Neuronal stem cell (in vitro differentiated cells): ENCODE results near the gene NKAIN1.

Experiments
- DNase-seq: peaks from one replicate; pipeline ENCODE4 v3.0.0-alpha.2; 2013; ENCODE audit warnings: low spot score
- H2AFZ ChIP-seq: one replicate; pipeline ENCODE4 v1.6.1; 2013; ENCODE audit warnings: mild to moderate bottlenecking, low read length, inconsistent platforms
- H2AK5ac ChIP-seq: 2 replicates; pipeline ENCODE4 v1.6.1; 2013; ENCODE audit warnings: low read depth, mild to moderate bottlenecking, inconsistent platforms, low read length, moderate library complexity, mixed read lengths
- H2BK120ac ChIP-seq: 2 replicates; pipeline ENCODE4 v1.6.1; 2013; ENCODE audit warnings: low read depth, mild to moderate bottlenecking, inconsistent platforms, low read length, moderate library complexity, mixed read lengths
- H2BK12ac ChIP-seq: one replicate; pipeline ENCODE4 v1.6.1; 2013; ENCODE audit warnings: low read length, inconsistent platforms
- H2BK15ac ChIP-seq: 2 replicates; pipeline ENCODE4 v1.6.1; 2013; ENCODE audit warnings: mild to moderate bottlenecking, low read length, inconsistent platforms, mixed read lengths
- H2BK5ac ChIP-seq: one replicate; pipeline ENCODE4 v1.6.1; 2013; ENCODE audit warnings: inconsistent platforms, mild to moderate bottlenecking, low read length, moderate library complexity
- H3K14ac ChIP-seq: one replicate; pipeline ENCODE4 v1.6.1; 2013; ENCODE audit warnings: low read length, inconsistent platforms
- H3K18ac ChIP-seq: 2 replicates; pipeline ENCODE4 v1.6.1; 2013; ENCODE audit warnings: low read length, inconsistent platforms
- H3K23ac ChIP-seq: 2 replicates; pipeline ENCODE4 v1.6.1; 2013; ENCODE audit warnings: low read depth, mild to moderate bottlenecking, mixed read lengths, low read length, inconsistent platforms; ENCODE audit not compliant: poor library complexity
- H3K27ac ChIP-seq: replicated peaks from 3 replicates; pipeline ENCODE4 v1.5.1; 2013; ENCODE audit warnings: low read length, inconsistent platforms
- H3K27me3 ChIP-seq, 3 experiments: 2 replicates each; pipeline ENCODE4 v1.6.1; 2013; ENCODE audit warnings: low read length in 3 of 3, mild to moderate bottlenecking in 2 of 3, inconsistent platforms in 1 of 3, low read depth in 1 of 3, mixed read lengths in 1 of 3, moderate library complexity in 1 of 3; ENCODE audit not compliant: control insufficient read depth in 3 of 3, insufficient read depth in 3 of 3
- H3K36me3 ChIP-seq, 2 donors: replicated peaks in 1 of 2; 2 replicates each; pipeline ENCODE4 v1.6.1; 2013; ENCODE audit warnings: low read length in 2 of 2; ENCODE audit not compliant: control insufficient read depth in 2 of 2, insufficient read depth in 2 of 2
- H3K4ac ChIP-seq: 2 replicates; pipeline ENCODE4 v1.6.1; 2013; ENCODE audit warnings: inconsistent platforms, mild to moderate bottlenecking, low read length, moderate library complexity
- H3K4me1 ChIP-seq, 2 donors: 1 replicate in 1 of 2; 2 replicates in 1 of 2; pipeline ENCODE4 v1.6.1; 2013; ENCODE audit warnings: low read length in 2 of 2, low read depth in 1 of 2; ENCODE audit not compliant: control insufficient read depth in 2 of 2, insufficient read depth in 1 of 2
- H3K4me2 ChIP-seq: one replicate; pipeline ENCODE4 v1.6.1; 2013; ENCODE audit warnings: mild to moderate bottlenecking, low read length, inconsistent platforms; ENCODE audit not compliant: insufficient read depth, poor library complexity, severe bottlenecking
- H3K4me3 ChIP-seq, 2 donors: 2 replicates each; pipeline ENCODE4 v1.5.1; 2013; ENCODE audit warnings: low read length in 2 of 2, mild to moderate bottlenecking in 2 of 2, inconsistent platforms in 1 of 2, moderate library complexity in 1 of 2
- H3K79me1 ChIP-seq: one replicate; pipeline ENCODE4 v1.6.1; 2013; ENCODE audit warnings: low read depth, mild to moderate bottlenecking, inconsistent platforms, low read length, moderate library complexity
- H3K9ac ChIP-seq: one replicate; pipeline ENCODE4 v1.6.1; 2013; ENCODE audit warnings: mild to moderate bottlenecking, low read depth, low read length, inconsistent platforms; ENCODE audit not compliant: poor library complexity
- H3K9me3 ChIP-seq, 2 donors: replicated peaks in 1 of 2; 2 replicates each; pipeline versions ENCODE3 to v1.6.1; 2013; ENCODE audit warnings: low read length in 2 of 2, mild to moderate bottlenecking in 2 of 2, inconsistent platforms in 1 of 2, low read depth in 1 of 2, mixed read lengths in 1 of 2, moderate library complexity in 1 of 2; ENCODE audit not compliant: control insufficient read depth in 2 of 2, insufficient read depth in 1 of 2
- H4K8ac ChIP-seq: one replicate; pipeline ENCODE4 v1.6.1; 2013; ENCODE audit warnings: low read depth, mild to moderate bottlenecking, inconsistent platforms, low read length, moderate library complexity
- H4K91ac ChIP-seq: one replicate; pipeline ENCODE4 v1.6.1; 2013; ENCODE audit warnings: low read length, low read depth, mild to moderate bottlenecking, inconsistent platforms; ENCODE audit not compliant: poor library complexity
- WGBS, 2 donors: extraction: QIAGEN DNeasy Blood & Tissue Kit; methylation state at CpG; one replicate each; pipeline ENCODE4 v1.1.7; 2013; ENCODE audit warnings: missing lambda C conversion rate in 2 of 2, mixed read lengths in 1 of 2; ENCODE audit not compliant: insufficient read length in 2 of 2, insufficient replicate concordance in 1 of 2; ENCODE audit errors: extremely low coverage in 2 of 2; 5-methylcytosine and 5-hydroxymethylcytosine counted together

Gene NKAIN1

DNA sequence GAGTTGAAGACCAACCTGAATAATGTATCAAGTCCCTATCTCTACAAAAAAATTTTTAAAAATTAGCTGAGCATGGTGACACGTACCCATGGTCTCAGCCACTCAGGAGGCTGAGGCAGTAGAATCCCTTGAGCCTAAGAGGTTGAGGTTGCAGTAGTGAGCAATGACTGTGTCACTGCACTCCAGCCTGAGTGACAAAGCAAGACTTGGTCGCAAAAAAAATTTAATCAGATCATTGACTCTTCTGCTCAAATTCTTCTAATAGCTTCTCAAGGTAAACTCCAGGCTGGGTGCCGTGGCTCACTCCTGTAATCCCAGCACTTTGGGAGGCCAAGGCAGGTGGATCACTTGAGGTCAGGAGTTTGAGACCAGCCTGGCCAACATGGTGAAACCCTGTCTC lies 88.3 kb downstream of the NKAIN1 start:
- Histone ChIP-seq H3K79me1 (no peaks in the 10 kb centered on the region), H2AK5ac (no peak overlapping the region), H3K4me3 (no peak overlapping the region), H3K4me2 (no peak overlapping the region), H2BK5ac (no peak overlapping the region), H2AFZ (no peak overlapping the region), H3K27ac (no peak overlapping the region), H3K9me3 (no peaks in the 10 kb centered on the region), H3K36me3 (no peaks in the 10 kb centered on the region), H3K14ac (no peak overlapping the region), H3K23ac (no peak overlapping the region), H3K9ac (no peak overlapping the region), H3K4me1 (peaks cover 2 to 5% of the 10 kb centered on the region in 2 donors), H4K8ac (no peak overlapping the region), H4K91ac (no peak overlapping the region), H2BK120ac (no peak overlapping the region), H2BK12ac (no peak overlapping the region), H3K4ac (no peak overlapping the region), H2BK15ac (no peak overlapping the region), H3K18ac (no peak overlapping the region), H3K27me3 (no peaks in the 10 kb centered on the region)
- no peak for DNase-seq
- no CpG with 5 or more reads among the region's 3 CpGs for WGBS, 2 donors

DNA sequence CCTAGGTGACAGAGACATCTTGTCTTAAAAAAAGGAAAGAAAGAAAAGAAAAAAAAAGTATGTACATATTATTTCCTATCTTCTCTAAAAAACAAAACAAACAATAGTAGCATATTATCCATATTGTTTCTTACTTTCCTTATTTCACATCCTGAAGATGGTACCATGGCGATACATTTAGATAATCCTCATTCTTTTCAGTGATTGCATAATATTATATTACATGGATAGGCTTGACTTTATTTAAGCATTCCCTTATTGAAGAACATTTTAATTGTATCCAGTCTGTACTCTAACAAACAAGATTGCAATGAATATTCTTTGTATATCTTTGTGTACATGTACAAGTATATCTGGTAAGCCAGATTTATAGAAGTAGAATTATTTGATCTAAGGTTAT lies 91.3 kb downstream of the NKAIN1 start:
- no peaks in the 10 kb centered on the region for H3K9me3 ChIP-seq
- no peak overlapping the region for H3K27ac ChIP-seq
- H2BK15ac ChIP-seq = no peak overlapping the region
- H2AFZ ChIP-seq = no peak overlapping the region
- H3K18ac ChIP-seq = no peak overlapping the region
- no peak overlapping the region for H3K4ac ChIP-seq
- no peak overlapping the region for H2BK5ac ChIP-seq
- no peak overlapping the region for H2AK5ac ChIP-seq
- H3K4me1 ChIP-seq = no peaks in the 10 kb centered on the region
- no peak overlapping the region for H3K9ac ChIP-seq
- H2BK120ac ChIP-seq = no peak overlapping the region
- no peak overlapping the region for H3K14ac ChIP-seq
- H2BK12ac ChIP-seq = no peak overlapping the region
- no peaks in the 10 kb centered on the region for H3K27me3 ChIP-seq
- H3K4me2 ChIP-seq = no peak overlapping the region
- H3K79me1 ChIP-seq = no peaks in the 10 kb centered on the region
- H3K36me3 ChIP-seq = no peaks in the 10 kb centered on the region
- no peak overlapping the region for H4K8ac ChIP-seq
- H3K23ac ChIP-seq = no peak overlapping the region
- no peak overlapping the region for H3K4me3 ChIP-seq
- DNase-seq = no peak
- H4K91ac ChIP-seq = no peak overlapping the region
- WGBS, 2 donors = no CpG with 5 or more reads among the region's 1 CpG

DNA sequence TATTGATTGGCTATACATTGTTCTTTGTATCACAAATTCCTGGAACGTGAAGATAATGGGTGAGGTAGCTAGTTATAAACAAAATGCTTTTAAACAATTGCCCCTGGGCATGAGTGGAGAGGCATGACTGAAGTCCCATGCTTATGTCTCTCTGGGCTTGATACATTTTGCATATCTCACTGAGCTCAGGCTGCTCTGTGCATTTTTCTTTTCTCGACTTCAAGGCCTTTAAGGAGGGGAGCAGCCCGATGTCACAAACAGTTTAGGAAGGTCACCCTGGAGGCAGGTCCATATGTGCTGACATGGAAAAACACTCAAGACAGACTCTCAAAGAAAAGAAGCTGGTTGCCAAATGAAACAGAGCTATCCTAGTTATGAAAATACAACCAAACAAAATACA lies 94.0 kb downstream of the NKAIN1 start:
- H3K9me3 ChIP-seq = no peaks in the 10 kb centered on the region
- no CpG with 5 or more reads among the region's 3 CpGs for WGBS, 2 donors
- H3K4me1 ChIP-seq = no peaks in the 10 kb centered on the region
- no peak overlapping the region for H3K4me2 ChIP-seq
- H2BK120ac ChIP-seq = no peak overlapping the region
- no peak overlapping the region for H3K4me3 ChIP-seq
- H3K27ac ChIP-seq = no peak overlapping the region
- no peak overlapping the region for H3K14ac ChIP-seq
- no peak overlapping the region for H3K9ac ChIP-seq
- H2BK12ac ChIP-seq = no peak overlapping the region
- no peaks in the 10 kb centered on the region for H3K36me3 ChIP-seq
- H2AK5ac ChIP-seq = no peak overlapping the region
- no peak overlapping the region for H3K18ac ChIP-seq
- no peaks in the 10 kb centered on the region for H3K27me3 ChIP-seq
- no peak for DNase-seq
- no peak overlapping the region for H3K23ac ChIP-seq
- H2BK5ac ChIP-seq = no peak overlapping the region
- H2AFZ ChIP-seq = peak overlapping the region; percentile 6
- H2BK15ac ChIP-seq = no peak overlapping the region
- no peak overlapping the region for H4K91ac ChIP-seq
- no peaks in the 10 kb centered on the region for H3K79me1 ChIP-seq
- no peak overlapping the region for H3K4ac ChIP-seq
- H4K8ac ChIP-seq = no peak overlapping the region

DNA sequence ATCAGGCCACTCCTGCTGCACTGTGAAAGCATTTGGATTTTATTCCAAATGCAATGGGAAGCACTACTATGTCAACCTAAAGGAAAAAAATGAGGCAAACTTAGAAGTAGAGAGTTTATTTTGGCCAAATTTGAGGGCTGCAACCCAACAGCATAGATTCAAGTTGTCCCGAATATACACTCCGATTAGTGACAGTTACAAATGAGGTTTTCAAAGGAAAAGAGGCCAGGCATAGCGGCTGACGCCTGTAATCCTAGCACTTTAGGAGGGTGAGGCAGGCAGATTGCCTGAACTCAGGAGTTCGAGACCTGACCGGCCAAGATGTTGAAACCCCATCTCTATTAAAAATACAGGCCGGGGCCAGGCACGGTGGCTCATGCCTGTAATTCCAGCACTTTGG lies 95.2 kb downstream of the NKAIN1 start:
- no peak overlapping the region for H2BK12ac ChIP-seq
- H3K14ac ChIP-seq = no peak overlapping the region
- no peak overlapping the region for H3K18ac ChIP-seq
- no peak overlapping the region for H3K4me3 ChIP-seq
- no peak overlapping the region for H2BK5ac ChIP-seq
- no peak overlapping the region for H2AK5ac ChIP-seq
- H3K9me3 ChIP-seq = no peaks in the 10 kb centered on the region
- no peaks in the 10 kb centered on the region for H3K79me1 ChIP-seq
- no peak overlapping the region for H2AFZ ChIP-seq
- no peak overlapping the region for H3K9ac ChIP-seq
- no peak overlapping the region for H4K8ac ChIP-seq
- no peak overlapping the region for H3K4me2 ChIP-seq
- no CpG with 5 or more reads among the region's 8 CpGs for WGBS, 2 donors
- no peak overlapping the region for H4K91ac ChIP-seq
- no peak overlapping the region for H2BK15ac ChIP-seq
- no peaks in the 10 kb centered on the region for H3K4me1 ChIP-seq
- DNase-seq = no peak
- no peak overlapping the region for H3K23ac ChIP-seq
- no peak overlapping the region for H3K4ac ChIP-seq
- H3K36me3 ChIP-seq = no peaks in the 10 kb centered on the region
- no peak overlapping the region for H2BK120ac ChIP-seq
- no peaks in the 10 kb centered on the region for H3K27me3 ChIP-seq
- no peak overlapping the region for H3K27ac ChIP-seq
